GM23338 (cell line): Measurements from ENCODE around the gene HEYL. TPM values are rescaled to one million over a fixed set of nuclear protein-coding genes. Genes with fewer than 3 reads are reported as not detected.

Source experiments
- ATAC-seq: fragments of 200-7000 bp; cut with Tn5 transposase; 3 replicates; pipeline ENCODE4 v1.9.1; 2020
- DNase-seq: peaks from one replicate; pipeline ENCODE4 v3.0.0-alpha.2; 2015; ENCODE audit warnings: low spot score
- H2AFZ ChIP-seq: fragments of 200-600 bp; sonication (generic); 2 replicates; pipeline ENCODE4 v1.8.0; 2016; ENCODE audit warnings: antibody characterized with exemption, mild to moderate bottlenecking, moderate library complexity
- H3F3A ChIP-seq: fragments of 200-600 bp; sonication (generic); replicated peaks from 2 replicates; pipeline ENCODE4 v1.8.0; 2017; ENCODE audit warnings: antibody characterized with exemption, mixed run types, low read depth
- H3K27ac ChIP-seq: fragments of 200-600 bp; sonication (generic); 2 replicates; pipeline ENCODE4 v1.6.1; 2016; ENCODE audit warnings: low read depth
- H3K27me3 ChIP-seq: fragments of 200-600 bp; sonication (generic); 2 replicates; pipeline ENCODE4 v1.8.0; 2016; ENCODE audit warnings: mild to moderate bottlenecking, mixed run types, moderate library complexity; ENCODE audit not compliant: insufficient read depth
- H3K36me3 ChIP-seq: fragments of 200-600 bp; sonication (generic); 2 replicates; pipeline ENCODE4 v1.8.0; 2016; ENCODE audit warnings: mild to moderate bottlenecking; ENCODE audit not compliant: insufficient read depth
- H3K4me1 ChIP-seq: fragments of 200-600 bp; sonication (generic); 2 replicates; pipeline ENCODE4 v1.8.0; 2016; ENCODE audit warnings: mild to moderate bottlenecking, moderate library complexity; ENCODE audit not compliant: insufficient read depth
- H3K4me2 ChIP-seq: fragments of 200-600 bp; sonication (generic); 2 replicates; pipeline ENCODE4 v1.7.1; 2017; ENCODE audit warnings: mixed run types
- H3K4me3 ChIP-seq: fragments of 200-600 bp; sonication (generic); 2 replicates; pipeline ENCODE4 v1.6.1; 2016; ENCODE audit warnings: mixed run types
- H3K79me2 ChIP-seq: fragments of 200-600 bp; sonication (generic); replicated peaks from 2 replicates; pipeline ENCODE4 v1.8.0; 2017; ENCODE audit warnings: mild to moderate bottlenecking; ENCODE audit not compliant: insufficient read depth
- H3K9me2 ChIP-seq: fragments of 200-600 bp; sonication (generic); 2 replicates; pipeline ENCODE4 v1.8.0; 2017; ENCODE audit not compliant: insufficient read depth
- H4K20me1 ChIP-seq: fragments of 200-600 bp; sonication (generic); replicated peaks from 2 replicates; pipeline ENCODE4 v1.8.0; 2017; ENCODE audit warnings: mild to moderate bottlenecking; ENCODE audit not compliant: insufficient read depth
- H3K27ac Mint-ChIP-seq: 2 replicates; pipeline ENCODE4 v1.8.0; 2020; ENCODE audit warnings: inconsistent platforms, mild to moderate bottlenecking, moderate library complexity, mixed read lengths
- H3K27me3 Mint-ChIP-seq: 3 replicates; pipeline ENCODE4 v1.8.0; 2022; ENCODE audit warnings: low read depth, mild to moderate bottlenecking, moderate library complexity, mixed read lengths, inconsistent platforms; ENCODE audit not compliant: insufficient read depth, poor library complexity
- H3K36me3 Mint-ChIP-seq: 3 replicates; pipeline ENCODE4 v1.8.0; 2021; ENCODE audit warnings: low read depth, mild to moderate bottlenecking, inconsistent platforms, moderate library complexity, mixed read lengths
- H3K4me1 Mint-ChIP-seq: 3 replicates; pipeline ENCODE4 v1.8.0; 2020; ENCODE audit warnings: mild to moderate bottlenecking, inconsistent platforms, mixed read lengths
- H3K4me3 Mint-ChIP-seq: 3 replicates; pipeline ENCODE4 v1.8.0; 2021; ENCODE audit warnings: moderate library complexity, mild to moderate bottlenecking, inconsistent platforms, mixed read lengths
- H3K9me3 Mint-ChIP-seq: 3 replicates; pipeline ENCODE4 v1.8.0; 2020; ENCODE audit warnings: moderate library complexity, mild to moderate bottlenecking, inconsistent platforms, mixed read lengths
- CREB1 ChIP-seq: fragments of 250-450 bp; sonication (Bioruptor Pico); IDR thresholded peaks from 2 replicates; pipeline ENCODE4 v1.5.0; 2020; ENCODE audit warnings: low read depth, mild to moderate bottlenecking, moderate library complexity
- CTCF ChIP-seq, 2 experiments: fragments of 200-600 bp in 1 of 2; sonication (generic) in 1 of 2; conservative IDR thresholded peaks; 2 replicates each; pipeline versions ENCODE4 v1.5.1 to v1.6.1; 2016 to 2017; ENCODE audit warnings: antibody characterized with exemption in 2 of 2, low read depth in 2 of 2, mild to moderate bottlenecking in 2 of 2, moderate library complexity in 1 of 2
- ETS1 ChIP-seq: IDR thresholded peaks from 2 replicates; pipeline ENCODE4 v1.6.1; 2016; ENCODE audit warnings: antibody characterized with exemption
- EZH2 ChIP-seq: fragments of 200-600 bp; sonication (generic); IDR thresholded peaks from one replicate; pipeline ENCODE4 v1.8.0; 2017; ENCODE audit warnings: antibody characterized with exemption, mild to moderate bottlenecking, low read depth; ENCODE audit not compliant: unreplicated experiment
- EZH2phosphoT487 ChIP-seq: fragments of 200-600 bp; sonication (generic); IDR thresholded peaks from one replicate; pipeline ENCODE4 v1.8.1; 2018; ENCODE audit warnings: antibody characterized with exemption; ENCODE audit not compliant: unreplicated experiment
- JUNB ChIP-seq: IDR thresholded peaks from one replicate; pipeline ENCODE4 v1.6.1; 2016; ENCODE audit warnings: antibody characterized with exemption; ENCODE audit not compliant: unreplicated experiment
- NANOG ChIP-seq: IDR thresholded peaks from 2 replicates; pipeline ENCODE4 v1.6.1; 2016; ENCODE audit warnings: antibody characterized with exemption, borderline replicate concordance
- POLR2AphosphoS5 ChIP-seq: IDR thresholded peaks from 2 replicates; pipeline ENCODE4 v1.6.1; 2016; ENCODE audit warnings: antibody characterized with exemption, low read depth
- REST ChIP-seq: IDR thresholded peaks from one replicate; pipeline ENCODE4 v1.6.1; 2018; ENCODE audit warnings: antibody characterized with exemption; ENCODE audit not compliant: unreplicated experiment
- STAT1 ChIP-seq: IDR thresholded peaks from one replicate; pipeline ENCODE4 v1.6.1; 2016; ENCODE audit warnings: antibody characterized with exemption; ENCODE audit not compliant: unreplicated experiment
- ZNF114 ChIP-seq: fragments of 250-450 bp; sonication (Bioruptor Pico); IDR thresholded peaks from 2 replicates; pipeline ENCODE4 v1.5.0; 2020; ENCODE audit warnings: mild to moderate bottlenecking, moderate library complexity
- ZNF331 ChIP-seq: fragments of 250-450 bp; sonication (Bioruptor Pico); IDR thresholded peaks from 2 replicates; pipeline ENCODE4 v1.5.0; 2020; ENCODE audit warnings: low read depth, mild to moderate bottlenecking, moderate library complexity
- polyA plus RNA-seq: library from polyadenylated mRNA; unstranded; fragments of >200 nt; fragmentation: Nextera tagmentation; extraction: Ambion mirVana; gene quantifications from 2 replicates; pipeline ENCODE4 v1.2.1, GENCODE V29; 2016
- total RNA-seq: library from RNA; depleted of rRNA; stranded (reverse); fragments of >200 nt; shearing (Covaris generic); gene quantifications from 2 replicates; pipeline ENCODE4 v1.2.3, GENCODE V29; 2014
- TF ChIP-seq, protein P1 (sequence below): fragments of 250-450 bp; sonication (Bioruptor Pico); IDR thresholded peaks from 2 replicates; pipeline ENCODE4 v1.5.0; 2020; ENCODE audit warnings: mild to moderate bottlenecking, moderate library complexity

HEYL gene
- total and polyA plus RNA-seq, 2 experiments from 2014 or later = 1.6 to 4.5 TPM

DNA sequence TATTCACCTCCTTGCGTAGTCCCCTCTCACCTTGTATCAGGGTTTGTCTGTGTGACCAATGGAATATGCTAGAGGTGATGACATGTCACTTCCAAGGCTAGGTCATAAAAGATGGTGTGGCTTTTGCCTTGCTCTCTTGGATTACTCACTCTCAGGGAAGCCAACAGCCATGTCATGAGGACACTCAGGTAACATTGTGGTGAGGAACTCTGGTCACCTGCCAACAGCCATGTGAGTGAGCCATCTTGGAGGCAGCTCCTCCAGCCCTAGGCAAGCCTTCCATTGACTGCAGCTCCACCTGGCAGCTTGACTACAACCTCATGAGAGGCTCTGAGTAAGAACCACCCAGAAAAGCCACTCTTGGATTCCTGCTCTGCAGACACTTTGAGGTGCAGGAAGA, 11.0 kb upstream of the HEYL start:
- ATAC-seq (no peak), DNase-seq (no peak)
- H3K9me2 ChIP-seq = peaks cover 4% of the 10 kb centered on the region; the same call in 1 of the 2 replicates
- peaks cover 19% of the 10 kb centered on the region; the same call in 1 of the 2 replicates for H3K27me3 ChIP-seq
- Mint-ChIP-seq H3K36me3 (no peaks in the 10 kb centered on the region), H3K4me1 (peaks cover 27% of the 10 kb centered on the region), H3K4me3 (no peak overlapping the region), H3K27ac (no peak overlapping the region), H3K27me3 (peaks cover 18% of the 10 kb centered on the region), H3K9me3 (no peaks in the 10 kb centered on the region)
- no peak overlapping the region for H3K4me2 ChIP-seq
- 0 out of 2 replicates have a peak, but pooled peaks cover 5% of the 10 kb centered on the region for H3F3A ChIP-seq
- TF ChIP-seq CREB1 (CRISPR knock-in tag) (no peak), ZNF331 (no peak), ZNF114 (CRISPR knock-in tag) (no peak), REST (no peak), POLR2AphosphoS5 (no peak), EZH2 (no peak), ETS1 (no peak), CTCF (conservative IDR thresholded peaks at IDR 0.05; ENCODE audit: low read depth in 2 of 2) (no peak), STAT1 (no peak), EZH2phosphoT487 (no peak), NANOG (no peak), JUNB (no peak)
- TF ChIP-seq, protein P1, sequence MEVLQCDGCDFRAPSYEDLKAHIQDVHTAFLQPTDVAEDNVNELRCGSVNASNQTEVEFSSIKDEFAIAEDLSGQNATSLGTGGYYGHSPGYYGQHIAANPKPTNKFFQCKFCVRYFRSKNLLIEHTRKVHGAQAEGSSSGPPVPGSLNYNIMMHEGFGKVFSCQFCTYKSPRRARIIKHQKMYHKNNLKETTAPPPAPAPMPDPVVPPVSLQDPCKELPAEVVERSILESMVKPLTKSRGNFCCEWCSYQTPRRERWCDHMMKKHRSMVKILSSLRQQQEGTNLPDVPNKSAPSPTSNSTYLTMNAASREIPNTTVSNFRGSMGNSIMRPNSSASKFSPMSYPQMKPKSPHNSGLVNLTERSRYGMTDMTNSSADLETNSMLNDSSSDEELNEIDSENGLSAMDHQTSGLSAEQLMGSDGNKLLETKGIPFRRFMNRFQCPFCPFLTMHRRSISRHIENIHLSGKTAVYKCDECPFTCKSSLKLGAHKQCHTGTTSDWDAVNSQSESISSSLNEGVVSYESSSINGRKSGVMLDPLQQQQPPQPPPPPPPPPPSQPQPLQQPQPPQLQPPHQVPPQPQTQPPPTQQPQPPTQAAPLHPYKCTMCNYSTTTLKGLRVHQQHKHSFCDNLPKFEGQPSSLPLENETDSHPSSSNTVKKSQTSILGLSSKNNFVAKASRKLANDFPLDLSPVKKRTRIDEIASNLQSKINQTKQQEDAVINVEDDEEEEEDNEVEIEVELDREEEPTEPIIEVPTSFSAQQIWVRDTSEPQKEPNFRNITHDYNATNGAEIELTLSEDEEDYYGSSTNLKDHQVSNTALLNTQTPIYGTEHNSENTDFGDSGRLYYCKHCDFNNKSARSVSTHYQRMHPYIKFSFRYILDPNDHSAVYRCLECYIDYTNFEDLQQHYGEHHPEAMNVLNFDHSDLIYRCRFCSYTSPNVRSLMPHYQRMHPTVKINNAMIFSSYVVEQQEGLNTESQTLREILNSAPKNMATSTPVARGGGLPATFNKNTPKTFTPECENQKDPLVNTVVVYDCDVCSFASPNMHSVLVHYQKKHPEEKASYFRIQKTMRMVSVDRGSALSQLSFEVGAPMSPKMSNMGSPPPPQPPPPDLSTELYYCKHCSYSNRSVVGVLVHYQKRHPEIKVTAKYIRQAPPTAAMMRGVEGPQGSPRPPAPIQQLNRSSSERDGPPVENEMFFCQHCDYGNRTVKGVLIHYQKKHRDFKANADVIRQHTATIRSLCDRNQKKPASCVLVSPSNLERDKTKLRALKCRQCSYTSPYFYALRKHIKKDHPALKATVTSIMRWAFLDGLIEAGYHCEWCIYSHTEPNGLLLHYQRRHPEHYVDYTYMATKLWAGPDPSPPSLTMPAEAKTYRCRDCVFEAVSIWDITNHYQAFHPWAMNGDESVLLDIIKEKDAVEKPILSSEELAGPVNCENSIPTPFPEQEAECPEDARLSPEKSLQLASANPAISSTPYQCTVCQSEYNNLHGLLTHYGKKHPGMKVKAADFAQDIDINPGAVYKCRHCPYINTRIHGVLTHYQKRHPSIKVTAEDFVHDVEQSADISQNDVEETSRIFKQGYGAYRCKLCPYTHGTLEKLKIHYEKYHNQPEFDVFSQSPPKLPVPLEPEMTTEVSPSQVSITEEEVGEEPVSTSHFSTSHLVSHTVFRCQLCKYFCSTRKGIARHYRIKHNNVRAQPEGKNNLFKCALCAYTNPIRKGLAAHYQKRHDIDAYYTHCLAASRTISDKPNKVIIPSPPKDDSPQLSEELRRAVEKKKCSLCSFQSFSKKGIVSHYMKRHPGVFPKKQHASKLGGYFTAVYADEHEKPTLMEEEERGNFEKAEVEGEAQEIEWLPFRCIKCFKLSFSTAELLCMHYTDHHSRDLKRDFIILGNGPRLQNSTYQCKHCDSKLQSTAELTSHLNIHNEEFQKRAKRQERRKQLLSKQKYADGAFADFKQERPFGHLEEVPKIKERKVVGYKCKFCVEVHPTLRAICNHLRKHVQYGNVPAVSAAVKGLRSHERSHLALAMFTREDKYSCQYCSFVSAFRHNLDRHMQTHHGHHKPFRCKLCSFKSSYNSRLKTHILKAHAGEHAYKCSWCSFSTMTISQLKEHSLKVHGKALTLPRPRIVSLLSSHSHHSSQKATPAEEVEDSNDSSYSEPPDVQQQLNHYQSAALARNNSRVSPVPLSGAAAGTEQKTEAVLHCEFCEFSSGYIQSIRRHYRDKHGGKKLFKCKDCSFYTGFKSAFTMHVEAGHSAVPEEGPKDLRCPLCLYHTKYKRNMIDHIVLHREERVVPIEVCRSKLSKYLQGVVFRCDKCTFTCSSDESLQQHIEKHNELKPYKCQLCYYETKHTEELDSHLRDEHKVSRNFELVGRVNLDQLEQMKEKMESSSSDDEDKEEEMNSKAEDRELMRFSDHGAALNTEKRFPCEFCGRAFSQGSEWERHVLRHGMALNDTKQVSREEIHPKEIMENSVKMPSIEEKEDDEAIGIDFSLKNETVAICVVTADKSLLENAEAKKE (CRISPR knock-in tag) = no peak
- H3K79me2 ChIP-seq = no peaks in the 10 kb centered on the region
- no peak overlapping the region for H3K4me3 ChIP-seq
- H3K27ac ChIP-seq = no peak overlapping the region
- no peaks in the 10 kb centered on the region for H4K20me1 ChIP-seq
- no peak overlapping the region for H2AFZ ChIP-seq
- peaks cover 16% of the 10 kb centered on the region for H3K4me1 ChIP-seq
- H3K36me3 ChIP-seq = no peaks in the 10 kb centered on the region
